PC-9 (cell line): Measurements from ENCODE around the gene BBIP1.

Experiments
- EZH2 ChIP-seq: fragments of 200-600 bp; sonication (generic); IDR thresholded peaks from 2 replicates; pipeline ENCODE4 v1.8.0; 2017; ENCODE audit warnings: antibody characterized with exemption, low read depth
- TF ChIP-seq, protein P1 (sequence below): fragments of 200-600 bp; sonication (generic); conservative IDR thresholded peaks from 2 replicates; pipeline ENCODE4 v1.6.1; 2017; ENCODE audit warnings: mixed run types, antibody characterized with exemption, mild to moderate bottlenecking, moderate library complexity

DNA sequence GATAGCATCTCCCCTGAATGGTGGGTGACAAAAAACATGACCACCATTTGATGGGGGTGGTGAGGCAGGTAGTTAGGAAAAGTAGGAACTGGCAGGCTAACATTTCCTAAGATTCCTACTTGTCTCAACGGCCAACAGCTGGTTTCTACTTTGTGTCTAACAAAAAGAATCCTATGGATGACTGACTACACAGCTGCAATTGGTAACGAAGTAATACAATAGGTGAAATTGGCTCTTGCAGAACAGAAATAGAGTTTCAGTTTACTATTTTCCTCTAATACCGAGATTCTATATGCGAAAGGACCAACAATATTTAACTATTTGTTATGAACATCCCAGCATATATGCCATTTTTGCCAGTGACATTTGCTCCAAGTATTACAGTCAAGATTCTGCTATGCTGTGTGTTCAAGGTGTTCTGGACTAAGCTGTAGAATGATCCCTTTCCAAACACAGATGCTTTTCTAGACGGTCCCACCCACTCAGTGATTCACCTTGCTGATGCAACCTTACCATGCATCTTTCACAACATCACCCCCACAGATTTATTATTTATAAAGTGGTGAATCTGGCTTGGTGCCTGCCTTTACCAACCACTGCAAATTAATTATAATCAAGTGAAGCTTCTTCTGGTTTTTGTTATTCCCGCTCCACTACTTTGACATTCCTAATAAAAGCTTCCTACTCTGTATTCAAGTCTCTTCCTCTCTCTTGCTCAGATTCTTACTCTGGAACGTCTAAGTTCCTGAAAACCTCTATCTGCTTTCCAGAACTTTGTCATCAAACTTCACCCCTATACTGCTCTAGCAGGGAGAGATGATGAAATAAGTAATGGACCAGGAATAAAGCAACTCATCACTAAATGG, 16.8 kb downstream of the BBIP1 start:
- TF ChIP-seq, protein P1, sequence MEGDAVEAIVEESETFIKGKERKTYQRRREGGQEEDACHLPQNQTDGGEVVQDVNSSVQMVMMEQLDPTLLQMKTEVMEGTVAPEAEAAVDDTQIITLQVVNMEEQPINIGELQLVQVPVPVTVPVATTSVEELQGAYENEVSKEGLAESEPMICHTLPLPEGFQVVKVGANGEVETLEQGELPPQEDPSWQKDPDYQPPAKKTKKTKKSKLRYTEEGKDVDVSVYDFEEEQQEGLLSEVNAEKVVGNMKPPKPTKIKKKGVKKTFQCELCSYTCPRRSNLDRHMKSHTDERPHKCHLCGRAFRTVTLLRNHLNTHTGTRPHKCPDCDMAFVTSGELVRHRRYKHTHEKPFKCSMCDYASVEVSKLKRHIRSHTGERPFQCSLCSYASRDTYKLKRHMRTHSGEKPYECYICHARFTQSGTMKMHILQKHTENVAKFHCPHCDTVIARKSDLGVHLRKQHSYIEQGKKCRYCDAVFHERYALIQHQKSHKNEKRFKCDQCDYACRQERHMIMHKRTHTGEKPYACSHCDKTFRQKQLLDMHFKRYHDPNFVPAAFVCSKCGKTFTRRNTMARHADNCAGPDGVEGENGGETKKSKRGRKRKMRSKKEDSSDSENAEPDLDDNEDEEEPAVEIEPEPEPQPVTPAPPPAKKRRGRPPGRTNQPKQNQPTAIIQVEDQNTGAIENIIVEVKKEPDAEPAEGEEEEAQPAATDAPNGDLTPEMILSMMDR = no peak
- no peak for TF ChIP-seq EZH2
